HepG2 (cell line): ENCODE results near the gene SLC25A22. TPM values are rescaled to one million over a fixed set of nuclear protein-coding genes. Genes with fewer than 3 reads are reported as not detected.

Experiments
- FOXP4 ChIP-seq: sonication (generic); formaldehyde crosslinking; IDR thresholded peaks from 2 replicates; pipeline ENCODE4 v1.4.0; 2020; ENCODE audit warnings: missing genetic modification reagents
- GATAD1 ChIP-seq: IDR thresholded peaks from 2 replicates; pipeline ENCODE4 v1.6.1; 2016; ENCODE audit warnings: missing genetic modification reagents, missing compliant biosample characterization
- HNRNPLL ChIP-seq: fragments of 200-400 bp; formaldehyde crosslinking; IDR thresholded peaks from 2 replicates; pipeline ENCODE4 v1.6.1; 2017; ENCODE audit warnings: mild to moderate bottlenecking, low read depth, low read length; ENCODE audit not compliant: poor library complexity, severe bottlenecking
- JDP2 ChIP-seq: sonication (generic); formaldehyde crosslinking; IDR thresholded peaks from 2 replicates; pipeline ENCODE4 v1.8.1; 2022; ENCODE audit warnings: missing genetic modification reagents, borderline replicate concordance
- KLF13 ChIP-seq: sonication (generic); formaldehyde crosslinking; IDR thresholded peaks from 2 replicates; pipeline ENCODE4 v1.4.0; 2020; ENCODE audit warnings: mild to moderate bottlenecking, missing genetic modification reagents
- KLF15 ChIP-seq: sonication (generic); formaldehyde crosslinking; IDR thresholded peaks from 2 replicates; pipeline ENCODE4 v1.8.1; 2023; ENCODE audit warnings: borderline replicate concordance, mild to moderate bottlenecking, inconsistent platforms, missing genetic modification reagents, mixed read lengths
- REPIN1 ChIP-seq: sonication (generic); formaldehyde crosslinking; IDR thresholded peaks from 2 replicates; pipeline ENCODE4 v1.8.0; 2022; ENCODE audit warnings: missing genetic modification reagents, low read depth, mild to moderate bottlenecking, borderline replicate concordance
- RFXAP ChIP-seq: sonication (generic); formaldehyde crosslinking; IDR thresholded peaks from 2 replicates; pipeline ENCODE4 v1.4.0; 2020; ENCODE audit warnings: missing genetic modification reagents, borderline replicate concordance
- ZBTB39 ChIP-seq: sonication (generic); formaldehyde crosslinking; IDR thresholded peaks from 2 replicates; pipeline ENCODE4 v1.5.0; 2020; ENCODE audit warnings: missing genetic modification reagents
- ZFP37 ChIP-seq: sonication (generic); formaldehyde crosslinking; IDR thresholded peaks from 2 replicates; pipeline ENCODE4 v1.4.0; 2020; ENCODE audit warnings: missing genetic modification reagents, borderline replicate concordance
- ZFP90 ChIP-seq: sonication (generic); formaldehyde crosslinking; IDR thresholded peaks from 2 replicates; pipeline ENCODE4 v1.8.0; 2022; ENCODE audit warnings: missing genetic modification reagents, mild to moderate bottlenecking, inconsistent platforms, borderline replicate concordance
- ZNF777 ChIP-seq: sonication (generic); formaldehyde crosslinking; IDR thresholded peaks from 2 replicates; pipeline ENCODE4 v1.4.0; 2020; ENCODE audit warnings: missing genetic modification reagents
- ZNF816 ChIP-seq: sonication (generic); formaldehyde crosslinking; IDR thresholded peaks from 2 replicates; pipeline ENCODE4 v1.8.0; 2022; ENCODE audit warnings: missing genetic modification reagents, mild to moderate bottlenecking, borderline replicate concordance
- ZSCAN20 ChIP-seq: sonication (generic); formaldehyde crosslinking; IDR thresholded peaks from 2 replicates; pipeline ENCODE4 v1.4.0; 2020; ENCODE audit warnings: missing genetic modification reagents, mild to moderate bottlenecking, borderline replicate concordance
- polyA plus RNA-seq, 8 experiments: library from polyadenylated mRNA; depleted of rRNA in 3 of 8; stranded (reverse) in 7 of 8; unstranded in 1 of 8; fragments of >200 nt; fragmentation: Illumina TruSeq in 4 of 8; extraction: Trizol in 4 of 8; gene quantifications; 2 replicates each; pipeline versions ENCODE4 v1.2.1 to v1.2.3, GENCODE V29; 2011 to 2016; ENCODE audit warnings: low read depth in 4 of 8, missing spikeins in 1 of 8, mixed read lengths in 1 of 8; ENCODE audit not compliant: insufficient read depth in 1 of 8
- total RNA-seq, 5 experiments: library from RNA; depleted of rRNA; stranded (reverse); fragments of >200 nt; fragmentation: Illumina TruSeq; extraction: Trizol; gene quantifications; 2 replicates each; pipeline ENCODE4 v1.2.3, GENCODE V29; 2016; ENCODE audit warnings: low read depth in 1 of 5
- TF ChIP-seq, protein P1 (sequence below): sonication (generic); formaldehyde crosslinking; IDR thresholded peaks from 2 replicates; pipeline ENCODE4 v1.5.0; 2020; ENCODE audit warnings: mild to moderate bottlenecking, missing genetic modification reagents, moderate library complexity
- TF ChIP-seq, protein P2 (sequence below): sonication (generic); formaldehyde crosslinking; IDR thresholded peaks from 2 replicates; pipeline ENCODE4 v1.4.0; 2020; ENCODE audit warnings: mild to moderate bottlenecking, low read depth, missing genetic modification reagents
- TF ChIP-seq, protein P3 (sequence below): sonication (generic); formaldehyde crosslinking; conservative IDR thresholded peaks from 2 replicates; pipeline ENCODE4 v1.4.0; 2020; ENCODE audit warnings: missing genetic modification reagents
- TF ChIP-seq, protein P4 (sequence below): IDR thresholded peaks from 2 replicates; pipeline ENCODE4 v1.6.1; 2016; ENCODE audit warnings: missing compliant biosample characterization, missing genetic modification reagents, borderline replicate concordance

SLC25A22 gene
- total and polyA plus RNA-seq, 2 of the 13 experiments (the other 11 are each of a cell fraction or from before 2014, with no cell fraction given): 12.4 to 19.2 TPM

- TF ChIP-seq, protein P1, sequence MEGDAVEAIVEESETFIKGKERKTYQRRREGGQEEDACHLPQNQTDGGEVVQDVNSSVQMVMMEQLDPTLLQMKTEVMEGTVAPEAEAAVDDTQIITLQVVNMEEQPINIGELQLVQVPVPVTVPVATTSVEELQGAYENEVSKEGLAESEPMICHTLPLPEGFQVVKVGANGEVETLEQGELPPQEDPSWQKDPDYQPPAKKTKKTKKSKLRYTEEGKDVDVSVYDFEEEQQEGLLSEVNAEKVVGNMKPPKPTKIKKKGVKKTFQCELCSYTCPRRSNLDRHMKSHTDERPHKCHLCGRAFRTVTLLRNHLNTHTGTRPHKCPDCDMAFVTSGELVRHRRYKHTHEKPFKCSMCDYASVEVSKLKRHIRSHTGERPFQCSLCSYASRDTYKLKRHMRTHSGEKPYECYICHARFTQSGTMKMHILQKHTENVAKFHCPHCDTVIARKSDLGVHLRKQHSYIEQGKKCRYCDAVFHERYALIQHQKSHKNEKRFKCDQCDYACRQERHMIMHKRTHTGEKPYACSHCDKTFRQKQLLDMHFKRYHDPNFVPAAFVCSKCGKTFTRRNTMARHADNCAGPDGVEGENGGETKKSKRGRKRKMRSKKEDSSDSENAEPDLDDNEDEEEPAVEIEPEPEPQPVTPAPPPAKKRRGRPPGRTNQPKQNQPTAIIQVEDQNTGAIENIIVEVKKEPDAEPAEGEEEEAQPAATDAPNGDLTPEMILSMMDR (CRISPR knock-in tag): peak; percentile 35
- TF ChIP-seq FOXP4 (CRISPR knock-in tag) (peak; percentile 54), HNRNPLL (no peak), KLF15 (CRISPR knock-in tag) (no peak), GATAD1 (CRISPR knock-in tag) (peak; percentile 69), KLF13 (CRISPR knock-in tag) (no peak), ZBTB39 (no peak), JDP2 (CRISPR knock-in tag) (no peak), REPIN1 (CRISPR knock-in tag) (0 out of 2 replicates have a peak, but pooled peaks have one; percentile 17), ZFP90 (CRISPR knock-in tag) (no peak; the same call in 1 of the 2 replicates), RFXAP (CRISPR knock-in tag) (no peak), ZNF816 (no peak), ZFP37 (CRISPR knock-in tag) (no peak), ZSCAN20 (CRISPR knock-in tag) (no peak), ZNF777 (CRISPR knock-in tag) (no peak)
- TF ChIP-seq, protein P2, sequence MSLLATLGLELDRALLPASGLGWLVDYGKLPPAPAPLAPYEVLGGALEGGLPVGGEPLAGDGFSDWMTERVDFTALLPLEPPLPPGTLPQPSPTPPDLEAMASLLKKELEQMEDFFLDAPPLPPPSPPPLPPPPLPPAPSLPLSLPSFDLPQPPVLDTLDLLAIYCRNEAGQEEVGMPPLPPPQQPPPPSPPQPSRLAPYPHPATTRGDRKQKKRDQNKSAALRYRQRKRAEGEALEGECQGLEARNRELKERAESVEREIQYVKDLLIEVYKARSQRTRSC: no peak
- TF ChIP-seq, protein P3, sequence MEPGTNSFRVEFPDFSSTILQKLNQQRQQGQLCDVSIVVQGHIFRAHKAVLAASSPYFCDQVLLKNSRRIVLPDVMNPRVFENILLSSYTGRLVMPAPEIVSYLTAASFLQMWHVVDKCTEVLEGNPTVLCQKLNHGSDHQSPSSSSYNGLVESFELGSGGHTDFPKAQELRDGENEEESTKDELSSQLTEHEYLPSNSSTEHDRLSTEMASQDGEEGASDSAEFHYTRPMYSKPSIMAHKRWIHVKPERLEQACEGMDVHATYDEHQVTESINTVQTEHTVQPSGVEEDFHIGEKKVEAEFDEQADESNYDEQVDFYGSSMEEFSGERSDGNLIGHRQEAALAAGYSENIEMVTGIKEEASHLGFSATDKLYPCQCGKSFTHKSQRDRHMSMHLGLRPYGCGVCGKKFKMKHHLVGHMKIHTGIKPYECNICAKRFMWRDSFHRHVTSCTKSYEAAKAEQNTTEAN (CRISPR knock-in tag): no peak
- TF ChIP-seq, protein P4, sequence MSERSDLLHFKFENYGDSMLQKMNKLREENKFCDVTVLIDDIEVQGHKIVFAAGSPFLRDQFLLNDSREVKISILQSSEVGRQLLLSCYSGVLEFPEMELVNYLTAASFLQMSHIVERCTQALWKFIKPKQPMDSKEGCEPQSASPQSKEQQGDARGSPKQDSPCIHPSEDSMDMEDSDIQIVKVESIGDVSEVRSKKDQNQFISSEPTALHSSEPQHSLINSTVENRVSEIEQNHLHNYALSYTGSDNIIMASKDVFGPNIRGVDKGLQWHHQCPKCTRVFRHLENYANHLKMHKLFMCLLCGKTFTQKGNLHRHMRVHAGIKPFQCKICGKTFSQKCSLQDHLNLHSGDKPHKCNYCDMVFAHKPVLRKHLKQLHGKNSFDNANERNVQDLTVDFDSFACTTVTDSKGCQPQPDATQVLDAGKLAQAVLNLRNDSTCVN (CRISPR knock-in tag): no peak
Observed at GRCh38 chr11:843818-844692, 46.0 kb upstream of the SLC25A22 start (continued).
